OCI-LY3 (cell line): ENCODE results near the gene CSRNP3.

Source experiments
- EZH2phosphoT487 ChIP-seq: fragments of 200-600 bp; shearing (Covaris generic); IDR thresholded peaks from 2 replicates; pipeline ENCODE4 v1.6.1; 2018; ENCODE audit warnings: antibody characterized with exemption, mixed run types, low read depth
- TF ChIP-seq, protein P1 (sequence below): fragments of 200-600, 300-600 bp; sonication (generic); IDR thresholded peaks from 2 replicates; pipeline ENCODE4 v1.5.1; 2014; ENCODE audit warnings: antibody characterized with exemption, low read length, low read depth

DNA sequence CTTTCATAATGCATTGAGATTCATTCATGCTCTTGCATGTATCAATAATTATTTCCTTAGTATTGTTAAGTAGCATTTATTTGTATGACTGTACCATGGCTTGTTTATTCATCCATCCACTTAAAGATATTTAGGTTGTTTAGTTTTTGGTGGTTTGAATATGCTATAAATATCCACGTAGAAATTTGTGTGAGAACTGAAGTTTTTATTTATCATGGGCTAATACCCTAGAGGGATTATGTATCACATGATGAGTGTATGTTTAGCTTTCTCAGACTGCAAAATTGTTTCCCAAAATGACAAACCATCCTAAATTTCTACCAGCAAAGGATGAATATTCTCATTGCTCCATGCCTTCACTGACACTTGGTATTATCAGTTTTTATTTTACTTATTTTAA, 55.2 kb downstream of the CSRNP3 start:
- TF ChIP-seq, protein P1, sequence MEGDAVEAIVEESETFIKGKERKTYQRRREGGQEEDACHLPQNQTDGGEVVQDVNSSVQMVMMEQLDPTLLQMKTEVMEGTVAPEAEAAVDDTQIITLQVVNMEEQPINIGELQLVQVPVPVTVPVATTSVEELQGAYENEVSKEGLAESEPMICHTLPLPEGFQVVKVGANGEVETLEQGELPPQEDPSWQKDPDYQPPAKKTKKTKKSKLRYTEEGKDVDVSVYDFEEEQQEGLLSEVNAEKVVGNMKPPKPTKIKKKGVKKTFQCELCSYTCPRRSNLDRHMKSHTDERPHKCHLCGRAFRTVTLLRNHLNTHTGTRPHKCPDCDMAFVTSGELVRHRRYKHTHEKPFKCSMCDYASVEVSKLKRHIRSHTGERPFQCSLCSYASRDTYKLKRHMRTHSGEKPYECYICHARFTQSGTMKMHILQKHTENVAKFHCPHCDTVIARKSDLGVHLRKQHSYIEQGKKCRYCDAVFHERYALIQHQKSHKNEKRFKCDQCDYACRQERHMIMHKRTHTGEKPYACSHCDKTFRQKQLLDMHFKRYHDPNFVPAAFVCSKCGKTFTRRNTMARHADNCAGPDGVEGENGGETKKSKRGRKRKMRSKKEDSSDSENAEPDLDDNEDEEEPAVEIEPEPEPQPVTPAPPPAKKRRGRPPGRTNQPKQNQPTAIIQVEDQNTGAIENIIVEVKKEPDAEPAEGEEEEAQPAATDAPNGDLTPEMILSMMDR: no peak
- no peak for TF ChIP-seq EZH2phosphoT487
